Mesendoderm (in vitro differentiated cells): ENCODE measurements around the gene TSC1.

Experiments
- DNase-seq: peaks from one replicate; pipeline ENCODE4 v3.0.0; 2013
- H2AK5ac ChIP-seq: 2 replicates; pipeline ENCODE4 v1.6.1; 2013; ENCODE audit warnings: low read length, inconsistent platforms
- H2BK120ac ChIP-seq: 2 replicates; pipeline ENCODE4 v1.6.1; 2013; ENCODE audit warnings: low read depth, mild to moderate bottlenecking, low read length, moderate library complexity, mixed read lengths
- H2BK15ac ChIP-seq: replicated peaks from 2 replicates; pipeline ENCODE4 v1.6.1; 2013; ENCODE audit warnings: low read depth, mild to moderate bottlenecking, moderate library complexity
- H2BK5ac ChIP-seq: 2 replicates; pipeline ENCODE4 v1.6.1; 2013; ENCODE audit warnings: low read length, inconsistent platforms
- H3K18ac ChIP-seq: 2 replicates; pipeline ENCODE4 v1.6.1; 2013; ENCODE audit warnings: mild to moderate bottlenecking, low read length, mixed read lengths
- H3K23ac ChIP-seq: one replicate; pipeline ENCODE4 v1.6.1; 2013; ENCODE audit warnings: low read length
- H3K27ac ChIP-seq: 2 replicates; pipeline ENCODE4 v1.5.1; 2013; ENCODE audit warnings: low read depth, mild to moderate bottlenecking, inconsistent platforms, low read length, moderate library complexity
- H3K27me3 ChIP-seq: 2 replicates; pipeline ENCODE4 v1.6.1; 2013; ENCODE audit warnings: low read length, control low read depth, mild to moderate bottlenecking, inconsistent platforms; ENCODE audit not compliant: insufficient read depth, poor library complexity
- H3K36me3 ChIP-seq: 2 replicates; pipeline ENCODE4 v1.6.1; 2013; ENCODE audit warnings: low read length, inconsistent platforms; ENCODE audit not compliant: control insufficient read depth, insufficient read depth
- H3K4ac ChIP-seq: one replicate; pipeline ENCODE4 v1.6.1; 2013; ENCODE audit warnings: low read depth, mild to moderate bottlenecking, low read length, moderate library complexity
- H3K4me1 ChIP-seq: 2 replicates; pipeline ENCODE4 v1.6.1; 2013; ENCODE audit warnings: low read depth, low read length, inconsistent platforms; ENCODE audit not compliant: control insufficient read depth
- H3K4me2 ChIP-seq: 2 replicates; pipeline ENCODE4 v1.6.1; 2013; ENCODE audit warnings: low read length
- H3K4me3 ChIP-seq: 2 replicates; pipeline ENCODE4 v1.5.1; 2013; ENCODE audit warnings: mild to moderate bottlenecking, low read length
- H3K56ac ChIP-seq: one replicate; pipeline ENCODE4 v1.6.1; 2013; ENCODE audit warnings: low read length
- H3K79me1 ChIP-seq: 2 replicates; pipeline ENCODE4 v1.6.1; 2013; ENCODE audit warnings: low read length, inconsistent platforms
- H3K79me2 ChIP-seq: 2 replicates; pipeline ENCODE4 v1.6.1; 2013; ENCODE audit warnings: mild to moderate bottlenecking, low read length; ENCODE audit not compliant: control insufficient read depth, insufficient read depth
- H3K9ac ChIP-seq: 2 replicates; pipeline ENCODE4 v1.6.1; 2013; ENCODE audit warnings: low read length, inconsistent platforms
- H4K5ac ChIP-seq: one replicate; pipeline ENCODE4 v1.6.1; 2013; ENCODE audit warnings: low read length
- H4K8ac ChIP-seq: one replicate; pipeline ENCODE4 v1.6.1; 2013; ENCODE audit warnings: low read depth, mild to moderate bottlenecking, control low read depth, low read length, moderate library complexity
- WGBS: extraction: QIAGEN DNeasy Blood & Tissue Kit; methylation state at CpG from one replicate; pipeline ENCODE4 v1.1.7; 2013; ENCODE audit warnings: low lambda C conversion rate, missing lambda C conversion rate; ENCODE audit not compliant: insufficient coverage; ENCODE audit errors: extremely low coverage; 5-methylcytosine and 5-hydroxymethylcytosine counted together

The TSC1 gene

GRCh38 chr9:132980157-132980556 lies 35.7 kb upstream of the TSC1 start:
- Histone ChIP-seq H2AK5ac (no peak overlapping the region), H4K5ac (no peak overlapping the region), H3K56ac (no peak overlapping the region), H3K79me2 (no peaks in the 10 kb centered on the region), H2BK15ac (no peak overlapping the region), H3K4me2 (no peak overlapping the region), H3K27ac (no peak overlapping the region), H2BK5ac (no peak overlapping the region), H3K4me3 (no peak overlapping the region), H3K18ac (no peak overlapping the region), H3K4ac (no peak overlapping the region), H3K9ac (no peak overlapping the region), H3K4me1 (peaks cover 3% of the 10 kb centered on the region), H3K36me3 (no peaks in the 10 kb centered on the region), H2BK120ac (no peak overlapping the region), H4K8ac (no peak overlapping the region), H3K79me1 (no peaks in the 10 kb centered on the region), H3K23ac (no peak overlapping the region), H3K27me3 (no peaks in the 10 kb centered on the region)
- no peak for DNase-seq
- WGBS, result no CpG with 5 or more reads among the region's 5 CpGs

GRCh38 chr9:132978451-132979131 lies 34.2 kb upstream of the TSC1 start, which contains the start of gene GFI1B:
Gene GFI1B, plus strand, starts transcription at chr9:132978694. Its CDS starts 7,985 bp downstream, at chr9:132986679.
- Histone ChIP-seq H3K4me1 (peaks cover 3% of the 10 kb centered on the region), H3K56ac (no peak within 1 kb of the TSS), H4K5ac (no peak within 1 kb of the TSS), H3K23ac (no peak within 1 kb of the TSS), H3K9ac (no peak within 1 kb of the TSS), H2AK5ac (no peak within 1 kb of the TSS), H3K27me3 (no peaks in the 10 kb centered on the region), H2BK5ac (no peak within 1 kb of the TSS), H3K4me3 (no peak within 1 kb of the TSS), H3K79me1 (no peaks in the 10 kb centered on the region), H3K4me2 (no peak within 1 kb of the TSS), H3K4ac (no peak within 1 kb of the TSS), H2BK120ac (no peak within 1 kb of the TSS), H3K36me3 (no peaks in the 10 kb centered on the region), H2BK15ac (no peak within 1 kb of the TSS), H4K8ac (no peak within 1 kb of the TSS), H3K18ac (no peak within 1 kb of the TSS), H3K27ac (no peak within 1 kb of the TSS), H3K79me2 (no peaks in the 10 kb centered on the region)
- DNase-seq, result peak; percentile 47
- WGBS, result no CpG with 5 or more reads among the region's 26 CpGs

GRCh38 chr9:132978112-132978450 lies 33.7 kb upstream of the TSC1 start:
- Histone ChIP-seq H3K23ac (no peak overlapping the region), H4K5ac (no peak overlapping the region), H3K56ac (no peak overlapping the region), H3K4me2 (no peak overlapping the region), H3K4me3 (no peak overlapping the region), H3K9ac (no peak overlapping the region), H3K36me3 (no peaks in the 10 kb centered on the region), H4K8ac (no peak overlapping the region), H3K79me2 (no peaks in the 10 kb centered on the region), H2BK120ac (no peak overlapping the region), H3K18ac (no peak overlapping the region), H2BK15ac (no peak overlapping the region), H3K27ac (no peak overlapping the region), H3K4ac (no peak overlapping the region), H2BK5ac (no peak overlapping the region), H2AK5ac (no peak overlapping the region), H3K4me1 (peaks cover 3% of the 10 kb centered on the region), H3K79me1 (no peaks in the 10 kb centered on the region), H3K27me3 (no peaks in the 10 kb centered on the region)
- DNase-seq, result no peak
- no CpG with 5 or more reads among the region's 2 CpGs for WGBS

- Histone ChIP-seq H3K9ac (no peak overlapping the region), H3K4me3 (no peak overlapping the region), H3K79me1 (no peaks in the 10 kb centered on the region), H3K79me2 (no peaks in the 10 kb centered on the region), H3K4ac (no peak overlapping the region), H3K4me1 (peaks cover 3% of the 10 kb centered on the region), H3K27ac (no peak overlapping the region), H2BK15ac (no peak overlapping the region), H4K8ac (no peak overlapping the region), H3K18ac (no peak overlapping the region), H3K4me2 (no peak overlapping the region), H3K23ac (no peak overlapping the region), H2BK120ac (no peak overlapping the region), H3K36me3 (no peaks in the 10 kb centered on the region), H3K56ac (no peak overlapping the region), H3K27me3 (no peaks in the 10 kb centered on the region), H2AK5ac (no peak overlapping the region), H4K5ac (no peak overlapping the region), H2BK5ac (no peak overlapping the region)
- DNase-seq, result no peak
- no CpG with 5 or more reads among the region's 3 CpGs for WGBS
Observed at GRCh38 chr9:132976571-132976970, 32.2 kb upstream of the TSC1 start.

GRCh38 chr9:132975961-132976360 lies 31.5 kb upstream of the TSC1 start:
- no peak overlapping the region for H3K4me2 ChIP-seq
- no peak for DNase-seq
- H3K23ac ChIP-seq, result no peak overlapping the region
- no peak overlapping the region for H2AK5ac ChIP-seq
- H3K79me2 ChIP-seq, result no peaks in the 10 kb centered on the region
- H4K5ac ChIP-seq, result no peak overlapping the region
- H4K8ac ChIP-seq, result no peak overlapping the region
- WGBS, result no CpG with 5 or more reads among the region's 6 CpGs
- no peak overlapping the region for H3K18ac ChIP-seq
- peaks cover 3% of the 10 kb centered on the region for H3K4me1 ChIP-seq
- H3K79me1 ChIP-seq, result no peaks in the 10 kb centered on the region
- no peak overlapping the region for H2BK5ac ChIP-seq
- H3K27me3 ChIP-seq, result no peaks in the 10 kb centered on the region
- no peak overlapping the region for H3K56ac ChIP-seq
- no peaks in the 10 kb centered on the region for H3K36me3 ChIP-seq
- H3K4ac ChIP-seq, result no peak overlapping the region
- no peak overlapping the region for H3K4me3 ChIP-seq
- no peak overlapping the region for H2BK120ac ChIP-seq
- no peak overlapping the region for H2BK15ac ChIP-seq
- no peak overlapping the region for H3K9ac ChIP-seq
- H3K27ac ChIP-seq, result no peak overlapping the region

- H3K9ac ChIP-seq, result no peak overlapping the region
- no peak overlapping the region for H2BK120ac ChIP-seq
- H3K4me2 ChIP-seq, result no peak overlapping the region
- no peak overlapping the region for H3K4me3 ChIP-seq
- DNase-seq, result peak; percentile 73
- no peak overlapping the region for H2BK15ac ChIP-seq
- H4K8ac ChIP-seq, result no peak overlapping the region
- H3K56ac ChIP-seq, result no peak overlapping the region
- no peak overlapping the region for H3K18ac ChIP-seq
- no peaks in the 10 kb centered on the region for H3K36me3 ChIP-seq
- no peak overlapping the region for H3K27ac ChIP-seq
- H2BK5ac ChIP-seq, result no peak overlapping the region
- H3K79me2 ChIP-seq, result no peaks in the 10 kb centered on the region
- H3K27me3 ChIP-seq, result no peaks in the 10 kb centered on the region
- peaks cover under 1% of the 10 kb centered on the region for H3K4me1 ChIP-seq
- no peak overlapping the region for H3K23ac ChIP-seq
- no peaks in the 10 kb centered on the region for H3K79me1 ChIP-seq
- H2AK5ac ChIP-seq, result no peak overlapping the region
- H4K5ac ChIP-seq, result no peak overlapping the region
- no peak overlapping the region for H3K4ac ChIP-seq
- WGBS, result no CpG with 5 or more reads among the region's 5 CpGs
Observed at GRCh38 chr9:132973713-132974112, 29.3 kb upstream of the TSC1 start.
